ENCODE results near the gene LRRK1.

The LRRK1 gene

DNA sequence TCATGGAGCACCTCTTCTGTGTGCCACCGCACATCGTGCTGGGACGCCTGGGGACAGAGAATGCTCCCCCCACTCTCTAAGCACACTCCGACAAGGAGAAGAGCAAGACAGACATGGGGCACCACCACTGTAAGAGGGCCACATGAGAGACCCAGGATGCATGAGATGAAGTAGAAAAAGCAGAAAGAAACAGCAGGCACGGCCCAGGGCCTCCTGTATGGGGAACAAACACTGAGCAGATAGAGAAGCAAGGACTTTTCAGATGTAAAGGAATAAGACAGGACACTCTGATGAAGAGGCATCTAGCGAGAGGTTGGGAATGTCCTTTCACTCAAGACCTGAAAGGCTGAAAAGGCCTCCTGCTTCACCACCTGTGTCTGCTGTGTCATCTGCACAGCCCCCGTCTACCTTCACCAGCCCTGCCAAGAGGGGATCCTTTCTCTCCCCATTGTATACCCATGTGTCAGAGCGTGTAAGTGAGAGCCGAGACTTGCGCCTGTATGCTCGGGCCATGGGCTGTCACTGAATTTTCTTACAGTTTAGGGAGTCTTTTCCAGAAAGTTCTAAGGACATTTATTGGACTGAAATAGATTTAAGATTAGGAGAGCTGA, 125.6 kb downstream of the LRRK1 start:
- TF ChIP-seq SIN3A (IDR thresholded peaks at IDR 0.05; ENCODE audit: borderline replicate concordance, insufficient read depth, low read length) (no peak), FOXP2 (optimal IDR thresholded peaks at IDR 0.05; ENCODE audit: borderline replicate concordance, extremely low read depth, extremely low read length, insufficient read depth) (no peak), TAF1 (IDR thresholded peaks at IDR 0.05; ENCODE audit: borderline replicate concordance, insufficient read depth, low read length) (no peak), POLR2AphosphoS5 (IDR thresholded peaks at IDR 0.05; ENCODE audit: low read depth, low read length) (no peak)
- TF ChIP-seq, protein P1, sequence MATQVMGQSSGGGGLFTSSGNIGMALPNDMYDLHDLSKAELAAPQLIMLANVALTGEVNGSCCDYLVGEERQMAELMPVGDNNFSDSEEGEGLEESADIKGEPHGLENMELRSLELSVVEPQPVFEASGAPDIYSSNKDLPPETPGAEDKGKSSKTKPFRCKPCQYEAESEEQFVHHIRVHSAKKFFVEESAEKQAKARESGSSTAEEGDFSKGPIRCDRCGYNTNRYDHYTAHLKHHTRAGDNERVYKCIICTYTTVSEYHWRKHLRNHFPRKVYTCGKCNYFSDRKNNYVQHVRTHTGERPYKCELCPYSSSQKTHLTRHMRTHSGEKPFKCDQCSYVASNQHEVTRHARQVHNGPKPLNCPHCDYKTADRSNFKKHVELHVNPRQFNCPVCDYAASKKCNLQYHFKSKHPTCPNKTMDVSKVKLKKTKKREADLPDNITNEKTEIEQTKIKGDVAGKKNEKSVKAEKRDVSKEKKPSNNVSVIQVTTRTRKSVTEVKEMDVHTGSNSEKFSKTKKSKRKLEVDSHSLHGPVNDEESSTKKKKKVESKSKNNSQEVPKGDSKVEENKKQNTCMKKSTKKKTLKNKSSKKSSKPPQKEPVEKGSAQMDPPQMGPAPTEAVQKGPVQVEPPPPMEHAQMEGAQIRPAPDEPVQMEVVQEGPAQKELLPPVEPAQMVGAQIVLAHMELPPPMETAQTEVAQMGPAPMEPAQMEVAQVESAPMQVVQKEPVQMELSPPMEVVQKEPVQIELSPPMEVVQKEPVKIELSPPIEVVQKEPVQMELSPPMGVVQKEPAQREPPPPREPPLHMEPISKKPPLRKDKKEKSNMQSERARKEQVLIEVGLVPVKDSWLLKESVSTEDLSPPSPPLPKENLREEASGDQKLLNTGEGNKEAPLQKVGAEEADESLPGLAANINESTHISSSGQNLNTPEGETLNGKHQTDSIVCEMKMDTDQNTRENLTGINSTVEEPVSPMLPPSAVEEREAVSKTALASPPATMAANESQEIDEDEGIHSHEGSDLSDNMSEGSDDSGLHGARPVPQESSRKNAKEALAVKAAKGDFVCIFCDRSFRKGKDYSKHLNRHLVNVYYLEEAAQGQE (IDR thresholded peaks at IDR 0.05; ENCODE audit: insufficient read depth in 1 of 2, low read depth in 2 of 2, low read length in 2 of 2) = no peak

DNA sequence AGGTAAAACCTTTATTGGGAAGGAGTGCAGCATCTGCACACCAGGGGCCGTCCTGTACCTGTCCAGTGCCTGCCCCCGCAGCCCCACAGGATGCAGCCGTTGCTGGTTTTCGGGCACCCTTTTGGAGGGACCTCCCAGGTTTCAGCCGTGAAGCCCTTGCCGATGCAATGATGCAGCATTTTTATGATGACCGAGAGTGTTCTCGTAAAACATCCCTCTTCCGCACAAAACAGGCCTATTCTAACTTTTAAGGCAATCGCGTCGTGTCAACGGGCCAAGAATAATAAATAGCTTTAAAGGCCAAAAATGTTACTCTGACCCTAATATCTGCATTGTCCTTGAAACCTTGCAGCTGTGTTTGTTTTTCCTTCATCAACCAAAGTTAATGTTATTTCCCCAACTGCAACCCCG, 126.1 kb downstream of the LRRK1 start:
- TF ChIP-seq TAF1 (IDR thresholded peaks at IDR 0.05; ENCODE audit: borderline replicate concordance, insufficient read depth, low read length) (no peak), FOXP2 (optimal IDR thresholded peaks at IDR 0.05; ENCODE audit: borderline replicate concordance, extremely low read depth, extremely low read length, insufficient read depth) (no peak), POLR2AphosphoS5 (IDR thresholded peaks at IDR 0.05; ENCODE audit: low read depth, low read length) (no peak), SIN3A (IDR thresholded peaks at IDR 0.05; ENCODE audit: borderline replicate concordance, insufficient read depth, low read length) (no peak)
- TF ChIP-seq, protein P1 (IDR thresholded peaks at IDR 0.05; ENCODE audit: insufficient read depth in 1 of 2, low read depth in 2 of 2, low read length in 2 of 2) = no peak

DNA sequence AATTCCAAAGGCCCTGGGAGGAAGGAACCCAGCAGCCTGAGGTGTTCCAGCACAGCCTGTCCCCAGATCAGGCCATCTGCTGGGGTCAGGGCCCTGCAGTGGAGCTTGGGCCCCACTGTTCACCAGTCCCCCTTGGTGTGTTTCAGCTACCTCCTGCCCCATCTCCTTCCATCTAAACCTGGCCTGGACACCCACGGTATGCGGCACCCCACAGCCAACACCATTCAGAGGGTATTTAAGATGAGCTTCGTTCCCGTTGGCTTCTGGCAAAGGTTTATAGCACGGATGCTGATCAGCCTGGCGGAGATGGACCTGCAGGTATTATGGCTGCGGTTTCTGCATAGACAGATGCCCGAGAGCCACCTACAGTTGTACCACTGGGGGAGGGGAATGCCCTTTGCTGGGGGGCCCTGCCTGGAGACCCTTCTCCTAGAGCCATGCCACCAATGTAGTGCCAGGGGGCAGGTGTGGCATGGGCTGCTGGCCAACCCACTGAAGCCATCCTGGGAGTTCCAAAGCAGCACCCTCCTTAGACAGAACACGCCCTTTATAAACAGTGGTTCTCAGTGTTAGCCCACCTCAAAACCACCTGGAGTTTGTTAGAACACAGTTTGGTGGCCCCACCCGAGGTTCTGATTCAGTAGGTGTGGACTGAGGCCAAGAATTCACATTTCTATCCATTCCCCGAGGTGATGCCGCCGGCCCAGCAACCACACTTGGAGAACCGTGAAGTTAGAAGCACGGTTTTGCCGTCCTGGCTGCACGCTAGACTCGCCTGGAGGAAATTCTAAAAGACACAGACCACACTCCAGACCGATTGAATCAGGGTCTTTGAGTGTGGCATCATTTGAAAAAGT, 126.9 kb downstream of the LRRK1 start:
- TF ChIP-seq FOXP2 (optimal IDR thresholded peaks at IDR 0.05; ENCODE audit: borderline replicate concordance, extremely low read depth, extremely low read length, insufficient read depth) (no peak), SIN3A (IDR thresholded peaks at IDR 0.05; ENCODE audit: borderline replicate concordance, insufficient read depth, low read length) (no peak), POLR2AphosphoS5 (IDR thresholded peaks at IDR 0.05; ENCODE audit: low read depth, low read length) (no peak), TAF1 (IDR thresholded peaks at IDR 0.05; ENCODE audit: borderline replicate concordance, insufficient read depth, low read length) (no peak)
- TF ChIP-seq, protein P1 (IDR thresholded peaks at IDR 0.05; ENCODE audit: insufficient read depth in 1 of 2, low read depth in 2 of 2, low read length in 2 of 2) = no peak

DNA sequence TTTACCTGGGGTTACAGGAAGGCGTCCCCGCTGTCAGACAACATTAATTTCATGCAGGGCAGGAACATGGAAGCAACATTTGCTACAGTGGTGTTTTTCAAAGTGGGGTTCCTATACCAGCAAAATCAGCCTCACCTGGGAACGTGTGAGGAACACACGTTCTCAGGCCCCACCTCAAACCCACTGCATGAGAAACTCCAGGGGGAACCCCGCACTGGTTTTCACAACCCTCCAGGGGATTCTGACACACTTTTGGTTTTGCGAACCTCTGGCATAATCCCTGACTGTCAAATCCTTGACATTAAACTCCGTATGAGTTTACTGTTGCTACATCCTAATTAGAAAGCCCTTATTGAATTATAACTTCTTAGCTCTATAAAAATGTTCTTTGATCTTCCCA, 127.7 kb downstream of the LRRK1 start:
- TF ChIP-seq SIN3A (IDR thresholded peaks at IDR 0.05; ENCODE audit: borderline replicate concordance, insufficient read depth, low read length) = no peak
- TF ChIP-seq FOXP2 (optimal IDR thresholded peaks at IDR 0.05; ENCODE audit: borderline replicate concordance, extremely low read depth, extremely low read length, insufficient read depth) = no peak
- no peak for TF ChIP-seq TAF1 (IDR thresholded peaks at IDR 0.05; ENCODE audit: borderline replicate concordance, insufficient read depth, low read length)
- TF ChIP-seq POLR2AphosphoS5 (IDR thresholded peaks at IDR 0.05; ENCODE audit: low read depth, low read length) = no peak
- TF ChIP-seq, protein P1 (IDR thresholded peaks at IDR 0.05; ENCODE audit: insufficient read depth in 1 of 2, low read depth in 2 of 2, low read length in 2 of 2) = no peak
